GM12878 (cell line): Measurements from ENCODE around the gene NFIX. TPM values are rescaled to one million over a fixed set of nuclear protein-coding genes. Genes with fewer than 3 reads are reported as not detected.

Experiments
- ATAC-seq: fragments of 200-7000 bp; cut with Tn5 transposase; 3 replicates; pipeline ENCODE4 v1.9.1; 2020; ENCODE audit warnings: mild to moderate bottlenecking, moderate library complexity
- BruUV-seq: library from RNA; stranded (reverse); fragments of 400-500 nt; replicated peaks from 2 replicates; lab custom pipeline; 2021; lab: Mats Ljungman, UMichigan
- CTCF ChIA-PET: fragments of 300-600 bp; sonication (Branson Sonifier 250); formaldehyde crosslinking; extraction: SDS; loops from one replicate; lab custom pipeline; 2021; ENCODE audit warnings: inconsistent platforms; lab: Yijun Ruan, JAX
- POLR2A ChIA-PET: fragments of 350-600 bp; formaldehyde crosslinking; extraction: SDS; loops from one replicate; lab custom pipeline; 2021; ENCODE audit warnings: inconsistent platforms; lab: Charles Lee
- RAD21 ChIA-PET: fragments of 300-600 bp; sonication (Branson Sonifier 250); formaldehyde crosslinking; loops from one replicate; lab custom pipeline; 2023; ENCODE audit warnings: antibody characterized with exemption; ENCODE audit not compliant: unreplicated experiment; lab: Charles Lee
- SMC1A ChIA-PET: fragments of 300-600 bp; sonication (Branson Sonifier 250); formaldehyde crosslinking; loops from one replicate; lab custom pipeline; 2023; ENCODE audit not compliant: unreplicated experiment, uncharacterized antibody; lab: Charles Lee
- DNase-seq: peaks from one replicate; pipeline ENCODE4 v3.0.0-alpha.2; 2011; ENCODE audit warnings: low read depth, low spot score
- FAIRE-seq: peaks from 3 replicates; lab custom pipeline; 2011; peaks lifted over from hg19 to GRCh38; lab: Jason Lieb, UNC
- H2AFZ ChIP-seq: 2 replicates; pipeline ENCODE4 v1.6.0; 2011; ENCODE audit warnings: low read depth, low read length, control low read depth; ENCODE audit not compliant: control insufficient read depth
- H3K27ac ChIP-seq: 2 replicates; pipeline ENCODE4 v1.5.1; 2011; ENCODE audit warnings: control low read depth; ENCODE audit not compliant: control insufficient read depth, insufficient read depth
- H3K27me3 ChIP-seq, 2 experiments: replicated peaks in 1 of 2; 2 replicates each; pipeline versions ENCODE4 v1.6.0 to v1.6.1; 2011; ENCODE audit warnings: low read length in 1 of 2; ENCODE audit not compliant: control insufficient read depth in 2 of 2, insufficient read depth in 2 of 2
- H3K36me3 ChIP-seq, 2 experiments: 2 replicates each; pipeline ENCODE4 v1.5.1; 2011; ENCODE audit warnings: low read length in 1 of 2; ENCODE audit not compliant: control insufficient read depth in 2 of 2, insufficient read depth in 2 of 2
- H3K4me1 ChIP-seq: 2 replicates; pipeline ENCODE4 v1.6.1; 2011; ENCODE audit warnings: mild to moderate bottlenecking, low read length, moderate library complexity, mixed read lengths; ENCODE audit not compliant: control insufficient read depth, insufficient read depth
- H3K4me2 ChIP-seq: 2 replicates; pipeline ENCODE4 v1.6.0; 2011; ENCODE audit warnings: control low read depth; ENCODE audit not compliant: control insufficient read depth, insufficient read depth
- H3K4me3 ChIP-seq: fragments of 200-600 bp; sonication (generic); 2 replicates; pipeline ENCODE4 v1.5.1; 2016
- H3K79me2 ChIP-seq: 2 replicates; pipeline ENCODE4 v1.6.0; 2011; ENCODE audit warnings: low read length; ENCODE audit not compliant: control insufficient read depth, insufficient read depth
- H3K9ac ChIP-seq: 2 replicates; pipeline ENCODE4 v1.8.0; 2011; ENCODE audit warnings: low read length, control low read depth, mixed read lengths; ENCODE audit not compliant: control insufficient read depth, insufficient read depth
- H3K9me3 ChIP-seq: replicated peaks from 3 replicates; pipeline ENCODE4 v1.5.1; 2011; ENCODE audit warnings: mild to moderate bottlenecking, low read length; ENCODE audit not compliant: control insufficient read depth, insufficient read depth
- H4K20me1 ChIP-seq: 2 replicates; pipeline ENCODE4 v1.6.0; 2011; ENCODE audit not compliant: control insufficient read depth, insufficient read depth
- ATF2 ChIP-seq: IDR thresholded peaks from 2 replicates; pipeline ENCODE4 v1.6.1; 2012; ENCODE audit warnings: low read length, inconsistent platforms
- CEBPZ ChIP-seq: fragments of 150-350 bp; IDR thresholded peaks from 2 replicates; pipeline ENCODE4 v1.6.1; 2016; ENCODE audit warnings: low read depth, low read length
- FOXM1 ChIP-seq: IDR thresholded peaks from 2 replicates; pipeline ENCODE4 v1.6.1; 2012; ENCODE audit warnings: low read depth, mild to moderate bottlenecking, inconsistent platforms, low read length, moderate library complexity
- MTA3 ChIP-seq: IDR thresholded peaks from 2 replicates; pipeline ENCODE4 v1.6.1; 2012; ENCODE audit warnings: low read length, inconsistent platforms, borderline replicate concordance
- PRDM15 ChIP-seq: fragments of 450-650 bp; formaldehyde crosslinking; IDR thresholded peaks from 2 replicates; pipeline ENCODE4 v1.4.0; 2020; ENCODE audit warnings: mild to moderate bottlenecking, moderate library complexity
- RUNX3 ChIP-seq: IDR thresholded peaks from 2 replicates; pipeline ENCODE4 v1.6.1; 2012; ENCODE audit warnings: low read length, inconsistent platforms
- SMAD5 ChIP-seq: IDR thresholded peaks from 2 replicates; pipeline ENCODE4 v1.6.1; 2016; ENCODE audit warnings: antibody characterized with exemption, low read depth
- YY1 ChIP-seq: IDR thresholded peaks from 2 replicates; pipeline ENCODE4 v1.6.1; 2011; ENCODE audit warnings: low read depth, mild to moderate bottlenecking, low read length
- WGBS: methylation state at CpG from one replicate; pipeline ENCODE4 v1.1.6; 2016; ENCODE audit warnings: low lambda C conversion rate; ENCODE audit not compliant: insufficient replicate concordance, insufficient coverage; ENCODE audit errors: missing lambda C conversion rate; 5-methylcytosine and 5-hydroxymethylcytosine counted together
- in situ Hi-C: fragments of 300-500 bp; cut with MboI; formaldehyde crosslinking; loops from 9 replicates; pipeline ENCODE4 v1.14.3; 2018; ENCODE audit warnings: mixed read lengths
- intact Hi-C: fragments of 100-400 bp; cut with micrococcal nuclease; formaldehyde crosslinking; loops from one replicate; pipeline ENCODE4 v1.14.2; 2022; ENCODE audit not compliant: unreplicated experiment
- polyA plus RNA-seq, 11 experiments: library from polyadenylated mRNA; depleted of rRNA in 4 of 11; unstranded in 6 of 11; stranded (reverse) in 5 of 11; fragments of >200 nt; fragmentation: Nextera tagmentation in 4 of 11; fragmentation: Illumina TruSeq in 1 of 11; extraction: Ambion mirVana in 4 of 11; extraction: Trizol in 1 of 11; gene quantifications; 1 replicate in 1 of 11; 2 replicates in 10 of 11; pipeline versions ENCODE4 v1.2.1 to v1.2.3, GENCODE V29; 2011 to 2016; ENCODE audit warnings: inconsistent platforms in 2 of 11, missing spikeins in 2 of 11, low read depth in 1 of 11
- total RNA-seq, 4 experiments: library from RNA; depleted of rRNA in 3 of 4; stranded (reverse); fragments of >200 nt in 3 of 4; fragmentation: Illumina TruSeq in 1 of 4; extraction: Trizol in 1 of 4; gene quantifications; 2 replicates each; pipeline versions ENCODE4 v1.2.1 to v1.2.3, GENCODE V29; 2013 to 2021

NFIX gene
- total and polyA plus RNA-seq, 10 of the 15 experiments (the other 5 are each of a cell fraction or from before 2014, with no cell fraction given) = 0.02 to 2.2 (median 0.28) TPM

GRCh38 chr19:13053761-13054625 lies 58.7 kb downstream of the NFIX start (continued):
- TF ChIP-seq MTA3 = no peak
- no peak for TF ChIP-seq ATF2
- no peak for TF ChIP-seq RUNX3

GRCh38 chr19:13054626-13055212 lies 59.4 kb downstream of the NFIX start:
- no peak overlapping the region for H3K4me2 ChIP-seq
- POLR2A ChIA-PET = no interaction called here

More at GRCh38 chr19:13054626-13055212, 59.4 kb downstream of the NFIX start:
- intact Hi-C loops = no loop called here
- H3K27ac ChIP-seq = no peak overlapping the region
- no peak overlapping the region for H3K4me3 ChIP-seq
- DNase-seq (no peak), FAIRE-seq (no peak), ATAC-seq (no peak)
- no peaks in the 10 kb centered on the region for H3K9me3 ChIP-seq
- ChIA-PET SMC1A (interaction anchor here (0.8 to 1.8 kb wide), 2 partner anchors 21 to 78 kb away, joined by 3 to 4 read pairs; no protein-coding TSS in a partner anchor), CTCF (interaction anchor here (0.7 to 10.9 kb wide), 2 partner anchors 40 to 75 kb away, joined by 3 to 247 read pairs; no protein-coding TSS in a partner anchor), RAD21 (interaction anchor here (0.7 to 1.2 kb wide), 2 partner anchors 89 to 169 kb away, joined by 3 read pairs; no protein-coding TSS in a partner anchor)
- no peaks in the 10 kb centered on the region for H3K36me3 ChIP-seq
- WGBS = 25% methylated on average over 11 of the region's 11 CpGs
- no peak overlapping the region for H3K9ac ChIP-seq
- H3K4me1 ChIP-seq = no peaks in the 10 kb centered on the region
- in situ Hi-C loops = no loop called here
- H2AFZ ChIP-seq = no peak overlapping the region
- H4K20me1 ChIP-seq = no peaks in the 10 kb centered on the region
- BruUV-seq = no TSS peak
- peaks cover 0 to 10% of the 10 kb centered on the region in 2 experiments; a peak in 3 of 4 replicates for H3K27me3 ChIP-seq
- no peaks in the 10 kb centered on the region for H3K79me2 ChIP-seq
- TF ChIP-seq CEBPZ = no peak
- TF ChIP-seq YY1 = no peak
- no peak for TF ChIP-seq PRDM15 (CRISPR knock-in tag)
- no peak for TF ChIP-seq FOXM1
- TF ChIP-seq SMAD5 = no peak
